Neural progenitor cell (in vitro differentiated cells): ENCODE results near the gene PARN.

Source experiments
- CTCF ChIP-seq: fragments of 200-600 bp; sonication (generic); IDR thresholded peaks from 2 replicates; pipeline ENCODE4 v1.5.1; 2017; ENCODE audit warnings: antibody characterized with exemption, mild to moderate bottlenecking
- EZH2phosphoT487 ChIP-seq: fragments of 200-600 bp; sonication (generic); IDR thresholded peaks from 2 replicates; pipeline ENCODE4 v1.6.1; 2017; ENCODE audit warnings: antibody characterized with exemption

DNA sequence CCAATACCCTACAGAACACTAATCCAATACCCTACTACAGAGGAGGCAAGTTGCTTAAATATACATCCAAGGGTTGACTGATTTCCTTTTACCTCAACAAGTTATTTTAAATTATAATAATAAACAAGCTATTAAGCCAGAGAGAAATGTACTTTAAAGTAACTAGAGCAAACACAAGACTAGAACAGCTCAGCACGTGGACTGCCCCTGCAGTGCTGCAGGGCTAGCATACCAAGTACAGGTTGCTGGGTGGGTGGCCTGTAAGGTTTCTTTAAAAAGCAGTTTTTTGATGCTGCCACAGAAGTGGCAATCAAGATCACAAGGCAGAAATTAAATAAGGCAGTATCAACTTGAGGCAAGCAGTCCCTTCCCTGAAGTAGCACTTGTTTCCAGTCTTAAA, 63.5 kb downstream of the PARN start:
- no peak for TF ChIP-seq CTCF
- TF ChIP-seq EZH2phosphoT487, result no peak
